Measurements from ENCODE around the gene ADK.
"Not testable (repeated sequence)": the region's sequence is repeated elsewhere in the genome, so short reads cannot be mapped to it uniquely, and the experiment has no call there.

GRCh38 chr10:74573497-74573896, 422.5 kb downstream of the ADK start:
- TF ChIP-seq CTCF (conservative IDR thresholded peaks at IDR 0.05; ENCODE audit: low read depth, low read length); RAD21 (IDR thresholded peaks at IDR 0.05; ENCODE audit: low read length); POLR2A (IDR thresholded peaks at IDR 0.05; ENCODE audit: low read depth, low read length); FOS (IDR thresholded peaks at IDR 0.05; ENCODE audit: low read depth, low read length); MAFK (IDR thresholded peaks at IDR 0.05; ENCODE audit: low read depth, low read length); SMC3 (IDR thresholded peaks at IDR 0.05; ENCODE audit: low read depth, low read length); CEBPB (IDR thresholded peaks at IDR 0.05; ENCODE audit: low read depth, low read length); MXI1 (IDR thresholded peaks at IDR 0.05; ENCODE audit: borderline replicate concordance, low read depth, low read length); RFX5 (IDR thresholded peaks at IDR 0.05; ENCODE audit: low read depth, low read length); CHD1 (IDR thresholded peaks at IDR 0.05; ENCODE audit: low read depth, low read length): not testable (repeated sequence)

Measured in IMR-90 (cell line).